ENCODE results near the gene B9D1.

The B9D1 gene

GRCh38 chr17:19348806-19349205, 13.7 kb downstream of the B9D1 start:
- H3K4me3 ChIP-seq (ENCODE audit: low read depth, low read length), result no peak overlapping the region
- no peak overlapping the region for H3K27ac ChIP-seq
- H3K9me3 ChIP-seq (ENCODE audit: severe bottlenecking), result no peaks in the 10 kb centered on the region
- no peak for TF ChIP-seq CTCF (IDR thresholded peaks at IDR 0.05; ENCODE audit: low read depth, low read length)
- peaks cover 2% of the 10 kb centered on the region; the same call in 1 of the 2 replicates for H3K36me3 ChIP-seq
- no peaks in the 10 kb centered on the region for H3K27me3 ChIP-seq (ENCODE audit: insufficient read depth, low read depth, severe bottlenecking)
- no peak for DNase-seq

- Histone ChIP-seq H3K9me3 (ENCODE audit: severe bottlenecking) (no peaks in the 10 kb centered on the region), H3K4me3 (ENCODE audit: low read depth, low read length) (no peak overlapping the region), H3K36me3 (peaks cover 2% of the 10 kb centered on the region; the same call in 1 of the 2 replicates), H3K27me3 (ENCODE audit: insufficient read depth, low read depth, severe bottlenecking) (no peaks in the 10 kb centered on the region), H3K27ac (no peak overlapping the region)
- DNase-seq, result no peak
- no peak for TF ChIP-seq CTCF (IDR thresholded peaks at IDR 0.05; ENCODE audit: low read depth, low read length)
These were observed 14.4 kb downstream of the B9D1 start for GRCh38 chr17:19348081-19348650.

- H3K4me3 ChIP-seq (ENCODE audit: low read depth, low read length), result no peak overlapping the region
- no peak for TF ChIP-seq CTCF (IDR thresholded peaks at IDR 0.05; ENCODE audit: low read depth, low read length)
- H3K36me3 ChIP-seq, result peaks cover 2% of the 10 kb centered on the region; the same call in 1 of the 2 replicates
- DNase-seq, result no peak
- no peaks in the 10 kb centered on the region for H3K27me3 ChIP-seq (ENCODE audit: insufficient read depth, low read depth, severe bottlenecking)
- H3K27ac ChIP-seq, result peak overlapping the region; percentile 79
- no peaks in the 10 kb centered on the region for H3K9me3 ChIP-seq (ENCODE audit: severe bottlenecking)
These were observed 15.0 kb downstream of the B9D1 start for GRCh38 chr17:19347323-19348080.

- DNase-seq, result peak; percentile 78
- peak overlapping the region; percentile 79 for H3K27ac ChIP-seq
These were observed 15.9 kb downstream of the B9D1 start for GRCh38 chr17:19346351-19347255.

More at GRCh38 chr17:19346351-19347255, 15.9 kb downstream of the B9D1 start:
- TF ChIP-seq CTCF (IDR thresholded peaks at IDR 0.05; ENCODE audit: low read depth, low read length), result no peak
- Histone ChIP-seq H3K4me3 (ENCODE audit: low read depth, low read length) (no peak overlapping the region), H3K27me3 (ENCODE audit: insufficient read depth, low read depth, severe bottlenecking) (no peaks in the 10 kb centered on the region), H3K36me3 (peaks cover 2% of the 10 kb centered on the region; the same call in 1 of the 2 replicates), H3K9me3 (ENCODE audit: severe bottlenecking) (no peaks in the 10 kb centered on the region)
